Memory B cell (primary cell): ENCODE data around the gene CBFA2T3.

Source experiments
- ATAC-seq: fragments of 150-1000 bp; cut with Tn5 transposase; 2 replicates; pipeline ENCODE4 v1.10.0; 2021; ENCODE audit warnings: low read depth, mild to moderate bottlenecking, moderate library complexity
- DNase-seq, 2 donors: peaks; one replicate each; pipeline ENCODE4 v3.0.0; 2022; ENCODE audit warnings: low spot score in 2 of 2
- H3K27ac Mint-ChIP-seq: one replicate; pipeline ENCODE4 v1.8.0; 2022; ENCODE audit warnings: mild to moderate bottlenecking, moderate library complexity, mixed read lengths
- H3K27me3 Mint-ChIP-seq: one replicate; pipeline ENCODE4 v1.8.0; 2022; ENCODE audit warnings: mixed read lengths
- H3K36me3 Mint-ChIP-seq: one replicate; pipeline ENCODE4 v1.8.0; 2022; ENCODE audit warnings: mild to moderate bottlenecking, mixed read lengths
- H3K4me1 Mint-ChIP-seq: one replicate; pipeline ENCODE4 v1.8.0; 2022; ENCODE audit warnings: mixed read lengths
- H3K4me3 Mint-ChIP-seq: one replicate; pipeline ENCODE4 v1.8.0; 2022; ENCODE audit warnings: mild to moderate bottlenecking, moderate library complexity, mixed read lengths
- H3K9me3 Mint-ChIP-seq: one replicate; pipeline ENCODE4 v1.8.0; 2022; ENCODE audit warnings: mixed read lengths

The CBFA2T3 gene

DNA sequence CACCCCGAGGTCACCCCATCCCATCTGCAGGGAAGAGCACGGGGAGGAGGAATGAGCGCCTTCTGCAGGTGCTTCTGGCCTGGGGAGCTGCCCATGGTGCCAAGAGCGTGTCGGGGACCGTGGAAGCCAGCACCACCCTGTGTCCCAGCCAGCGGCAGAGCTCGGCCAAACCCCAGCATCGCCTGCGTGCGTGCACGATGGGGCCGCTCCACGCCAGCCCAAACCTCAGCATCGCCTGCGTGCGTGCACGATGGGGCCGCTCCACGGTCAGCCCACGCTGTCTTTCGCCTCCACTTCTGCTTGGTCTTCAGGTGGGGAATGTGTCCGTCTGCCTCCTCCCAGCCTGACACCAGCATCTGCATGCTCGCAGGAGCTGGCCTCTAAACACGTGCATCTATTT is 134.2 kb downstream of the CBFA2T3 start:
- Mint-ChIP-seq H3K27ac (no peak overlapping the region), H3K9me3 (no peaks in the 10 kb centered on the region), H3K4me3 (no peak overlapping the region), H3K4me1 (peaks cover 7% of the 10 kb centered on the region), H3K36me3 (peaks cover 7% of the 10 kb centered on the region), H3K27me3 (no peaks in the 10 kb centered on the region)
- ATAC-seq (no peak), DNase-seq (no peak)

- H3K27ac Mint-ChIP-seq, result no peak overlapping the region
- DNase-seq (no peak), ATAC-seq (no peak)
- H3K27me3 Mint-ChIP-seq, result no peaks in the 10 kb centered on the region
- H3K36me3 Mint-ChIP-seq, result peaks cover 7% of the 10 kb centered on the region
- peaks cover 7% of the 10 kb centered on the region for H3K4me1 Mint-ChIP-seq
- no peak overlapping the region for H3K4me3 Mint-ChIP-seq
- no peaks in the 10 kb centered on the region for H3K9me3 Mint-ChIP-seq
These were observed 134.7 kb downstream of the CBFA2T3 start for GRCh38 chr16:88842308-88842756.

DNA sequence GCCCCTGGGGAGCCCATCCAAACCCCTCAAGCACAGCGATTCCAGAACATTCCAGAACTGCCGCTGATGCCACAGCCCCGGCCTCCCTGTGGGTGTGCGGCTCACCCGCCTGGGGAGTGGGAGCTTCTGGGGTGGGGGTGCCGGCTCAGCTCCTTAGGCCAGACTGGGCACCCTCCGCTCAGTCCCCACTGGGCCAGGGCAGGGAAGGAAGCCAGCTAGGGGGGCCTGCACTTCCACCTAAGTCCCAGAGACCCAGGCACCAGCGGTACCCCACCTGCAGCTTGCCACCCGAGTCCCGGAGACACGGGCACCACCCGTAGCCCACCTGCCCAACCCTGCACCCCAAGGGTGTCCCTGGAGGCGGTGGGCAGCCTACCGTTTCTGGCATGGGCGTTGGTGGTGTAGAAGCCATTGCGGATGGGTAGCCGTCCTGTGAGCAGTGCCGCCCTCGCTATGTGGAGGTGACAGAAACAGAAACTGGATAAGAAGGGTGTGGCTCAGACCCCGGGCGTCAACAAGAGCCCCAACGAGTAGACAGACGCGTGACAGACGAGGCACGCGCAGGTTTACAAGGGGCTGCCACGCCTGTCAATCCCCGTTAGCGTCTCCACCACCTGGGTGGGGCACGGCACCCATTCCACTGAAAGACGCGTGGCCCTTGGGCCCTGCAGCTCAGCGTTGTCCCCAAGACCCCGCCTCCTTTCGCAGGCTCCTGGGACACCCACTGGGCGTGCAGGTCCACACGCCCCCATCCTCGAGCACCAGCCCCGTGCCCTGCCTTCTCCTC is 135.3 kb downstream of the CBFA2T3 start:
- no peaks in the 10 kb centered on the region for H3K9me3 Mint-ChIP-seq
- no peak for DNase-seq
- ATAC-seq, result peak; percentile 87
- peaks cover 7% of the 10 kb centered on the region for H3K36me3 Mint-ChIP-seq
- peak overlapping the region; percentile 30 for H3K4me3 Mint-ChIP-seq
- H3K27ac Mint-ChIP-seq, result no peak overlapping the region
- no peaks in the 10 kb centered on the region for H3K27me3 Mint-ChIP-seq
- H3K4me1 Mint-ChIP-seq, result peaks cover 7% of the 10 kb centered on the region

DNA sequence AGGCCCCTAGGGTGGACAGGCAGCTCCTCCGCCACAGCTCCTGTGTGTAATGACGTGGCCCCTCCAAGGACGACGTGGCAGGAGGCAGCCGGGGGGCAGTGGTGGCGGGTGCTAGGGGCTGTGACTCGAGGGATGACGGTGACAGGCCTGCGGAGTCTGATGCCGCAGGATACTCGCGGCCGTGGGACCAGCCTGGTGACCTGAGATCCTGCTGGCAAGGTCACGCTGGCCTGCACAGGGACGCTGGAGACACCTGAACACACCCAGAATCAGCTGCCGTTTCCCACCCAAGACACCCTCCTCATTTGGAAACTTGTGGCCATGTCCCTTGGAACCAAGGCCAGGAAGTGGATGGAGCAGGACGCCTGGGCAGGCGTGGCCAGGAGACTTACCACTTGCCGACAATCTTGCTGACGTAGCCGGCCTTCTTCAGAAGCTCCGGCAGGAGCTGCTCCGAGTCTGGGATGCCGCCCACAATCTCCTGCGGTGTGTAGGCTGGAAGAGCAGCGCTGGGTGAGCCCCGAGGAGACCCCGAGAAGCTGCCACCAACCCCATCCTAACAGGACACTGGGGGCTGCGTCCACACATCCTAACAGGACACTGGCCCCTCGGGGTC is 136.3 kb downstream of the CBFA2T3 start:
- Mint-ChIP-seq H3K27me3 (no peaks in the 10 kb centered on the region), H3K9me3 (no peaks in the 10 kb centered on the region), H3K4me1 (peaks cover 7% of the 10 kb centered on the region), H3K27ac (no peak overlapping the region), H3K36me3 (peaks cover 7% of the 10 kb centered on the region), H3K4me3 (no peak overlapping the region)
- no peak for ATAC-seq
- DNase-seq, result no peak

GRCh38 chr16:88839745-88840599 is 137.0 kb downstream of the CBFA2T3 start:
- ATAC-seq, result no peak

GRCh38 chr16:88839026-88839529 is 137.9 kb downstream of the CBFA2T3 start:
- no peak for ATAC-seq
- Mint-ChIP-seq H3K27ac (no peak overlapping the region), H3K4me1 (peaks cover 7% of the 10 kb centered on the region)

More at GRCh38 chr16:88839745-88840599, 137.0 kb downstream of the CBFA2T3 start:
- Mint-ChIP-seq H3K36me3 (peaks cover 9% of the 10 kb centered on the region), H3K27me3 (no peaks in the 10 kb centered on the region), H3K4me1 (peaks cover 7% of the 10 kb centered on the region), H3K27ac (no peak overlapping the region), H3K9me3 (no peaks in the 10 kb centered on the region), H3K4me3 (no peak overlapping the region)
- DNase-seq, result no peak

DNA sequence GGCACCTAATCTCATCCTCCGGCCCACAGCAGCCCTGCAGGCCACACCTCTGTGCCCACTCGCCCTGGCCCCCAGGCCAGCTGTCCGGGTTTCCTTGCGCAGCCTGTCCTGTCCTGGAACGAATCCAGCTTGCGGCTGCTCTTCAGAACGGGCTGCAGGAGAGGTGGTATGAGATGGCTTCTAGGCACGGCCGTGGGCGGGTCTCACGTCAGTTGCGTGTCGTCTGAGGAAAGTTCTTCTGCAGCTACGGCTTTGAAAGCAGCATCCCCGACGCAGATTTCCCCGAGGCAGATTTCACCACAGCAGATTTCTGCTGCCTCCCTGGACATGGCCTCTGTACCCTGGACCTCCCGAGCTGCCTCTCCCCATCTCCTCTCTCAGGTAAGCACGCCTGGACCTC is 138.4 kb downstream of the CBFA2T3 start:
- peaks cover 9% of the 10 kb centered on the region for H3K36me3 Mint-ChIP-seq
- ATAC-seq (no peak), DNase-seq (no peak)
- H3K4me1 Mint-ChIP-seq, result peaks cover 7% of the 10 kb centered on the region
- H3K27me3 Mint-ChIP-seq, result no peaks in the 10 kb centered on the region
- no peak overlapping the region for H3K4me3 Mint-ChIP-seq
- H3K27ac Mint-ChIP-seq, result no peak overlapping the region
- no peaks in the 10 kb centered on the region for H3K9me3 Mint-ChIP-seq

More at GRCh38 chr16:88839026-88839529, 137.9 kb downstream of the CBFA2T3 start:
- peaks cover 9% of the 10 kb centered on the region for H3K36me3 Mint-ChIP-seq
- H3K9me3 Mint-ChIP-seq, result no peaks in the 10 kb centered on the region
- no peaks in the 10 kb centered on the region for H3K27me3 Mint-ChIP-seq
- DNase-seq, result no peak
- H3K4me3 Mint-ChIP-seq, result no peak overlapping the region

DNA sequence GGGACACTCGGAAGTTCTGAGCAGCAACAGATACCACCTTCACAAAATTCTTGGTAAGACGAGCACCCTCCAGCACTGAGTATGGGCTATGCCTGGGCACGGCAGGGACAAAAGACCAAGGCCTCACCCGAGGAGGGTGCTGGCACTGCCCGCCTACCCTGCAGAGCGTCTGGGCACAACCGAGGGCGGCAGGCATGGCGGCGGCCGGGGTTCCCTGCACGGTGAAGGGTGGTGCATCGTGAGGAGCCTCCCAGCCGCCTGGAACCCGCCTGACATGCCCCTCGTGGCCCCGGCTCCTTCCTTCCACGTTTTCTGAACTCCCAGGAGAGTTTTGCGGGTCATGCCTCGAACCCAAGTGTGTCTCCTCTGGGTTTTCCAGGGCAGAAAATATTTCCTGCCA is 139.2 kb downstream of the CBFA2T3 start:
- Mint-ChIP-seq H3K9me3 (no peaks in the 10 kb centered on the region), H3K4me1 (peaks cover 5% of the 10 kb centered on the region), H3K27ac (no peak overlapping the region), H3K36me3 (peaks cover 6% of the 10 kb centered on the region), H3K4me3 (no peak overlapping the region), H3K27me3 (no peaks in the 10 kb centered on the region)
- DNase-seq, result no peak
- no peak for ATAC-seq

- Mint-ChIP-seq H3K27me3 (no peaks in the 10 kb centered on the region), H3K27ac (no peak overlapping the region), H3K36me3 (peaks cover 6% of the 10 kb centered on the region), H3K4me3 (no peak overlapping the region), H3K4me1 (no peaks in the 10 kb centered on the region), H3K9me3 (no peaks in the 10 kb centered on the region)
- ATAC-seq, result no peak
- DNase-seq, result no peak
These were observed 140.2 kb downstream of the CBFA2T3 start for GRCh38 chr16:88836791-88837190.

DNA sequence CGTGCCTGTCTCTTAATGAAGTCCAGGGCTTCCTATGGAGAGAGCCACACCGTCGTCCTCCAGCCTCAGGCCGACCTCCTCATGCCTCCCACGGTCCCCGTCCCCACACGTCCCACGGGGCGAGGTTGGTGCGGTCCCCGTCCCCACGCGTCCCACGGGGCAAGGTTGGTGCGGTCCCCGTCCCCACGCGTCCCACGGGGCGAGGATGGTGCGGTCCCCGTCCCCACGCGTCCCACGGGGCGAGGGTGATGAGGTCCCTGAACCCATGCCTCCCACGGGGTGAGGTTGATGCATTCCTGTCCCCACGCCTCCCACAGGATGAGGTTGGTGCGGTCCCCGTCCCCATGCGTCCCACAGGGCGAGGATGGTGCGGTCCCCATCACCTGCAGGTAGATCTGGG is 141.2 kb downstream of the CBFA2T3 start:
- no peaks in the 10 kb centered on the region for H3K27me3 Mint-ChIP-seq
- no peak for ATAC-seq

DNA sequence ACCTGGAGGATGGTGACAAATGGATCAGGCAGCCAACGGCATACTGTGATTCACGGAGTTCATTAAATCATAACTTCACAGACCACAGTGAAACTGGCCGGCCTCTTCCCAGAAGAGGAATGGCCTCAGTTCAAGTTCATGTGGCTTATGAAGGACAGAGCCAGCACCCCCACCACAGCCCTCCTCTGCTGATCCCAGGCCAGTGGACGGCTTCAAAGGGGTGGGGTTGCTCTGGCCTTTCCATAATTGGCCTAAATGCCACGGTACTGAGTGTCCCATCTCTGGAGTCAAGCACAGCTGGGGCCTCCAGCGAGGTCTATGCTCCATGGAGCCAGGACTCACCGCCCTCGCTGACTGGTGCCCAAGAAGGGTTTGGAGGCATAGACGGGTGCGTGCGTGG is 141.6 kb downstream of the CBFA2T3 start:
- Mint-ChIP-seq H3K4me1 (no peaks in the 10 kb centered on the region), H3K4me3 (no peak overlapping the region), H3K36me3 (peaks cover 6% of the 10 kb centered on the region), H3K27me3 (no peaks in the 10 kb centered on the region), H3K9me3 (no peaks in the 10 kb centered on the region), H3K27ac (no peak overlapping the region)
- no peak for ATAC-seq
- no peak for DNase-seq

More for the DNA sequence above, 141.2 kb downstream of the CBFA2T3 start:
- no peak overlapping the region for H3K4me3 Mint-ChIP-seq
- H3K4me1 Mint-ChIP-seq, result no peaks in the 10 kb centered on the region
- H3K36me3 Mint-ChIP-seq, result peaks cover 6% of the 10 kb centered on the region
- DNase-seq, result no peak
- H3K9me3 Mint-ChIP-seq, result no peaks in the 10 kb centered on the region
- no peak overlapping the region for H3K27ac Mint-ChIP-seq

DNA sequence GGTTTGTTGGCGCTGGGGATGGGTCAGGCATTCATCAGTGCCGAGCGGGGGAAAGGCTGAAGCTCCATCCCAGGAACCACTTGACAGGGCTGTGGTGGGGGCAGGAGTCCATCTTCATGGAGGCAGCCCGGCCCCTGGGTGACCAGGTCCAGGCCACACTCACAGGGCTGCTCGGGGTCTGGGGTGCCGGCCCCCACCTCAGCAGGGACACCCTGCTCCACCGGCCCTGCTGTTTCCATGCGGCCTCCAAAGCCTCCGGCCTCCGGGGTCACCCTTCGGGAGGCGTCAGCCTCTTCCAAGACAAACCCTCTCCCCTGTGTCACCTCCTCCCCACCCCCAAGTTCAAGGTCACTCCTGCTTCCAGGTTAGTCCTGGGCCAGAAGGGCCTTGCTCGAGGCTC is 142.3 kb downstream of the CBFA2T3 start:
- Mint-ChIP-seq H3K27me3 (no peaks in the 10 kb centered on the region), H3K9me3 (no peaks in the 10 kb centered on the region)

DNA sequence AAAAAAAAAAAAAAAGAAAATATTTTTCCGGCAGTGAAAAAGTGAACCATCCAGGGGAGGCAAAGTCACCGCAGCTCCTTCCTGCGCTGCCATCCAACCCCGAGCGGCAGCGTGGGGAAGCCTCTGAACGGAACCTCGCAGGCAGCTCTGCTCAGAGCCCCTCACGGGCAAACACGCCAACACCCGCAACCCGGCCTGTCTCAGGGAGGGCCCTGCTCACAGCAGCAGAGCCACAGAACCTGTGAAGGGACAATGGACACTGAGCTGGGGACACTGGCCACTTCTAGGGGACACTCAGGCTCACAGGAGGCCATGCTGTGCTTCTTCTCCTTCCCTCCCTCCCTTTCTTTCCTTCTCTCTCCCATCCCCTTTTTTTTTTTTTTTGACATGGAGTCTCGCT is 143.9 kb downstream of the CBFA2T3 start:
- H3K9me3 Mint-ChIP-seq, result no peaks in the 10 kb centered on the region
- ATAC-seq (no peak), DNase-seq (no peak)
- H3K4me3 Mint-ChIP-seq, result no peak overlapping the region
- no peak overlapping the region for H3K27ac Mint-ChIP-seq
- no peaks in the 10 kb centered on the region for H3K27me3 Mint-ChIP-seq
- no peaks in the 10 kb centered on the region for H3K4me1 Mint-ChIP-seq
- peaks cover 4% of the 10 kb centered on the region for H3K36me3 Mint-ChIP-seq

More for the DNA sequence above, 142.3 kb downstream of the CBFA2T3 start:
- peaks cover 1% of the 10 kb centered on the region for H3K36me3 Mint-ChIP-seq
- no peak for DNase-seq
- H3K4me1 Mint-ChIP-seq, result no peaks in the 10 kb centered on the region
- ATAC-seq, result no peak
- no peak overlapping the region for H3K4me3 Mint-ChIP-seq
- H3K27ac Mint-ChIP-seq, result no peak overlapping the region

DNA sequence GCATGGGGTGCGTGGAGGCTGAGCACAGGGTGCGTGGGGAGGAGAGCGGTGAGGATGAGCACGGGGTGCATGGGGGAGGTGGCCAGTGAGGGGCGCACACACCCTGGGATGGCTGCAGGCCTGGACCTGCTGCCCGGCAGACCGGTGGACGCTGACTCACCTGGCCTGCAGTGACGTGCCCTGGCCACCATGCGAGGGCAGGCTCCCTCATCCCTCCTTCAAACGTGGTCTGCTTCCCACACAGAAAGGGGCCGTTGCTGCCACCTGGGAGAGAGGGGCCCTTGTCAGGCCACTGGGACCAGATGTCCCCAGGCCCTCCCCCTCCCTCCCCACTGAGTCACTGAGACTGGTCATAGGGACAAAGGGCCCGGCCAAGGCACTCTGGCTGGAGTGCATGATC is 145.2 kb downstream of the CBFA2T3 start:
- Mint-ChIP-seq H3K27me3 (no peaks in the 10 kb centered on the region), H3K27ac (no peak overlapping the region), H3K9me3 (no peaks in the 10 kb centered on the region), H3K4me3 (no peak overlapping the region), H3K4me1 (no peaks in the 10 kb centered on the region), H3K36me3 (peaks cover 4% of the 10 kb centered on the region)
- ATAC-seq (no peak), DNase-seq (no peak)
